Left ventricle myocardium inferior (tissue), 1 donor: ENCODE data around the gene HOXB3. TPM values are rescaled to one million over a fixed set of nuclear protein-coding genes. Genes with fewer than 3 reads are reported as not detected.

Experiments
- DNase-seq: peaks from one replicate; pipeline ENCODE4 v3.0.0-alpha.2; 2020
- H3K27ac ChIP-seq: fragments of 200-600 bp; replicated peaks from 2 replicates; pipeline ENCODE4 v1.8.0; 2021
- H3K27me3 ChIP-seq: fragments of 200-600 bp; 2 replicates; pipeline ENCODE4 v1.8.0; 2021; ENCODE audit warnings: low read depth
- H3K36me3 ChIP-seq: fragments of 200-600 bp; 2 replicates; pipeline ENCODE4 v1.8.0; 2021
- H3K4me1 ChIP-seq: fragments of 200-600 bp; 2 replicates; pipeline ENCODE4 v1.8.0; 2021
- H3K4me3 ChIP-seq: fragments of 200-600 bp; 2 replicates; pipeline ENCODE4 v1.8.0; 2021; ENCODE audit warnings: mild to moderate bottlenecking, moderate library complexity
- H3K9me3 ChIP-seq: fragments of 200-600 bp; replicated peaks from 2 replicates; pipeline ENCODE4 v1.8.0; 2021
- CTCF ChIP-seq: fragments of 200-600 bp; IDR thresholded peaks from 2 replicates; pipeline ENCODE4 v1.8.0; 2021; ENCODE audit warnings: antibody characterized with exemption, mild to moderate bottlenecking, borderline replicate concordance
- intact Hi-C: fragments of 100-400 bp; cut with micrococcal nuclease; formaldehyde crosslinking; loops from one replicate; pipeline ENCODE4 v1.11.0; 2022
- total RNA-seq: library from RNA; stranded (reverse); fragmentation: NEBNext Ultra II Directional; extraction: Animal tissue kit (Norgen Biotek cat#: 25700); gene quantifications from one replicate; pipeline ENCODE4 v1.2.1, GENCODE V29; 2021
- donor health status: DM: no; HTN: yes; CAD: no; lungs with severe emphysema.

Gene HOXB3
- total RNA-seq, 1 donor from 2014 or later, result 0.91 TPM

- intact Hi-C loops, result no loop called here
- peaks cover 100% of the 10 kb centered on the region for H3K27me3 ChIP-seq
Measured at GRCh38 chr17:48571024-48571818, 18.8 kb downstream of the HOXB3 start.

GRCh38 chr17:48570325-48571023 is 19.6 kb downstream of the HOXB3 start:
- Histone ChIP-seq H3K36me3 (no peaks in the 10 kb centered on the region), H3K4me1 (peaks cover 12% of the 10 kb centered on the region), H3K9me3 (no peaks in the 10 kb centered on the region), H3K27ac (peak overlapping the region; percentile 42), H3K27me3 (peaks cover 100% of the 10 kb centered on the region), H3K4me3 (no peak overlapping the region)
- DNase-seq, result no peak
- TF ChIP-seq CTCF, result no peak
- intact Hi-C loops, result no loop called here

More at GRCh38 chr17:48571024-48571818, 18.8 kb downstream of the HOXB3 start:
- H3K27ac ChIP-seq, result no peak overlapping the region
- DNase-seq, result no peak
- H3K9me3 ChIP-seq, result no peaks in the 10 kb centered on the region
- H3K4me3 ChIP-seq, result no peak overlapping the region
- peaks cover 15% of the 10 kb centered on the region for H3K4me1 ChIP-seq
- no peaks in the 10 kb centered on the region for H3K36me3 ChIP-seq
- TF ChIP-seq CTCF, result no peak

GRCh38 chr17:48569674-48570324 is 20.2 kb downstream of the HOXB3 start:
- DNase-seq, result no peak
- Histone ChIP-seq H3K36me3 (no peaks in the 10 kb centered on the region), H3K9me3 (no peaks in the 10 kb centered on the region), H3K27me3 (peaks cover 100% of the 10 kb centered on the region), H3K4me1 (peaks cover 15% of the 10 kb centered on the region), H3K27ac (no peak overlapping the region), H3K4me3 (no peak overlapping the region)
- no peak for TF ChIP-seq CTCF
- intact Hi-C loops, result no loop called here

- intact Hi-C loops, result no loop called here
- TF ChIP-seq CTCF, result no peak
- no peak for DNase-seq
- Histone ChIP-seq H3K36me3 (no peaks in the 10 kb centered on the region), H3K27ac (no peak overlapping the region), H3K9me3 (no peaks in the 10 kb centered on the region), H3K4me3 (peak overlapping the region; percentile 46), H3K4me1 (peaks cover 20% of the 10 kb centered on the region), H3K27me3 (peaks cover 100% of the 10 kb centered on the region)
Measured at GRCh38 chr17:48569240-48569582, 20.8 kb downstream of the HOXB3 start.

- H3K36me3 ChIP-seq, result no peaks in the 10 kb centered on the region
- H3K27me3 ChIP-seq, result peaks cover 100% of the 10 kb centered on the region
- peaks cover 26% of the 10 kb centered on the region for H3K4me1 ChIP-seq
- peak overlapping the region; percentile 46 for H3K4me3 ChIP-seq
- H3K27ac ChIP-seq, result peak overlapping the region; percentile 68
- H3K9me3 ChIP-seq, result no peaks in the 10 kb centered on the region
- TF ChIP-seq CTCF, result no peak
- no peak for DNase-seq
- intact Hi-C loops, result no loop called here
Measured at GRCh38 chr17:48568499-48569239, 21.4 kb downstream of the HOXB3 start.
